ENCODE results near the gene SAFB2. TPM values are rescaled to one million over a fixed set of nuclear protein-coding genes. Genes with fewer than 3 reads are reported as not detected.

SAFB2 gene
- total RNA-seq, 4 donors from 2014 or later: 59.5 to 200 (median 121) TPM

DNA sequence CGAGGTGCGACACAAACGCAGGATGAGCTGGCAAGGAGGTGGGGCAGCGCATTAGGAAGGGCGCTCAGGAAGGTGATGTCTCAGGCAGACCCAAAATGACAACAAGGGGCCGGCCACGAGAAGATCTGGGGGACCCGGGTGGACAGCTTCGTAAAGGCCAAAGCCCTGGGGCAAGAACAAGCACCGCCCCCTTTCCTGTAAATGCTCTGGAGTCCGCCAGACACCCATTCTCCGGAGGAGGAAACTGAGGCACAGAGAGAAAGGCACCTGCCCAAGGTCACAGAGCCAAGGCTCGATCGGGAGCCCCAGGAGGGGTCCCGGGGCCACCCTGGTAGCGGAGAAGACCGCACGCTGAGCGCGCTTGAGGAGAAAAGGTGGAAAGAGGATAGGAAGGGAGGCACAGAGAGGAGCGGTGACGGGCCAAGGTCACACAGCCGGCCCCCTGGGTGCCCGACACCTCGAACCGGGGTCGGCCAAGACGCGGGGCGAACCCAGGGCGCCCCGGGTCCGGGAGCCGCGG is 571 bp downstream of the SAFB2 start:
- Histone ChIP-seq H3K4me3 (peak overlapping the region; percentile 78 to 99 (median 84)), H3K27ac (peak overlapping the region; percentile 91 to 98 (median 96)), H3K4me1 (peaks cover 0 to 48% (median 25%) of the 10 kb centered on the region in 4 donors), H3K9me3 (no peaks in the 10 kb centered on the region), H3K27me3 (no peaks in the 10 kb centered on the region), H3K36me3 (peaks cover 0 to 48% (median 0%) of the 10 kb centered on the region in 3 donors)
- TF ChIP-seq POLR2A (IDR thresholded peaks at IDR 0.05): no peak
- TF ChIP-seq, protein P1, sequence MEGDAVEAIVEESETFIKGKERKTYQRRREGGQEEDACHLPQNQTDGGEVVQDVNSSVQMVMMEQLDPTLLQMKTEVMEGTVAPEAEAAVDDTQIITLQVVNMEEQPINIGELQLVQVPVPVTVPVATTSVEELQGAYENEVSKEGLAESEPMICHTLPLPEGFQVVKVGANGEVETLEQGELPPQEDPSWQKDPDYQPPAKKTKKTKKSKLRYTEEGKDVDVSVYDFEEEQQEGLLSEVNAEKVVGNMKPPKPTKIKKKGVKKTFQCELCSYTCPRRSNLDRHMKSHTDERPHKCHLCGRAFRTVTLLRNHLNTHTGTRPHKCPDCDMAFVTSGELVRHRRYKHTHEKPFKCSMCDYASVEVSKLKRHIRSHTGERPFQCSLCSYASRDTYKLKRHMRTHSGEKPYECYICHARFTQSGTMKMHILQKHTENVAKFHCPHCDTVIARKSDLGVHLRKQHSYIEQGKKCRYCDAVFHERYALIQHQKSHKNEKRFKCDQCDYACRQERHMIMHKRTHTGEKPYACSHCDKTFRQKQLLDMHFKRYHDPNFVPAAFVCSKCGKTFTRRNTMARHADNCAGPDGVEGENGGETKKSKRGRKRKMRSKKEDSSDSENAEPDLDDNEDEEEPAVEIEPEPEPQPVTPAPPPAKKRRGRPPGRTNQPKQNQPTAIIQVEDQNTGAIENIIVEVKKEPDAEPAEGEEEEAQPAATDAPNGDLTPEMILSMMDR (IDR thresholded peaks at IDR 0.05): no peak
- DNase-seq: peak in 1 of 3 donors; percentile 56

DNA sequence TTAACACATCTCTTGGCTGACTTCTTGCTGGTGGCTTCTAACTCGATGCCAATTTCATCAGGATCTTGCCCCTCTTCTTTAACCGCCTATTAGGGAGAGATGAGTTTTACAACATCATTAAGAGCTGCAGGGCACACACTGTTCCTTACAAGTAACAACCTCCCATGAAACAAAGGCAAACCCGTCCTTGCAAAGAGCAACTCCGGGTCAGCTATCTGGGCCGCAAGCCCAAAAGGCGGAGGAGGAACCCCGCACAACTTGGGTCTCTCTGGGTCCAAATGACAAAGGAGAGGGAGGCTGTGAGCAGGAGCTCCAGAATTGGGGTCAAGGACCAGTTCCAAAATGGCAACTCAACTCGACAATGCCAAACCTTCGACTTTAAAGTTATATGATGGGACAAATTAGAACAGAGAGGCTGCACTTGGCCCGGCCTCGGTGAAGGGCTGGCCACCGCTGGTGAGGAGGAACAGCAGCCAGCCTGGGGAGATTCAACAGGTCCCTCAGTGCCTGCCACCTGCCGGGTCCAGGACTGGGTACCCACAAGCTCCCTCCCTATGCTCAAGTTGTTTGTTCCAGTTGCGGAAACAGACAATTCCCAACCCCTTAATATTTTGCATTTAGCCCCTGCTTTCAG is 1.1 kb downstream of the SAFB2 start:
- Histone ChIP-seq H3K27ac (peak overlapping the region; percentile 91 to 98 (median 96)), H3K9me3 (no peaks in the 10 kb centered on the region), H3K4me3 (peak overlapping the region; percentile 78 to 99 (median 84)), H3K4me1 (peaks cover 0 to 42% (median 25%) of the 10 kb centered on the region in 4 donors), H3K27me3 (no peaks in the 10 kb centered on the region), H3K36me3 (peaks cover 0 to 46% (median 0%) of the 10 kb centered on the region in 3 donors)
- no peak for TF ChIP-seq POLR2A (IDR thresholded peaks at IDR 0.05)
- TF ChIP-seq, protein P1 (IDR thresholded peaks at IDR 0.05): no peak
- peak in 2 of 3 donors; percentile 48 to 55 for DNase-seq

DNA sequence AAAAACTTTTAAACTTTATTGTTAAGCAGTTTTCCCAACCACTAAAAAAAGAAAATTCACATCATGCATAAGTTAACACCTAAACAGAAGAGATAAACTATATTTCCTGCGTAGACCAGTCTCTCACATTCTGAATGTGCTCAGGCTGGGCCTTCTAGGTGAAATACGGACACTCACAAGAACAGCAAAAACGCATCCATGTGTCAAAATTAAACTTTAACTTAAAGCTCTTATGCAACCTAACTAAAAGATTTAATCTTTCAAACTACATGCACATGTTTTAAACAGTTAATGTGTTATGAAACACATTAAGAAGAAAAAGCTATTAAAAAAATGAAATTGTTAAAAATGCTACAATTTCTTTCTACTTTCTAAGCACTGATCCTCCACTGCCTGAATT is 2.6 kb downstream of the SAFB2 start:
- H3K36me3 ChIP-seq: peaks cover 0 to 45% (median 0%) of the 10 kb centered on the region in 3 donors
- no peak for DNase-seq
- H3K4me3 ChIP-seq: no peak overlapping the region
- no peak overlapping the region for H3K27ac ChIP-seq
- TF ChIP-seq, protein P1 (IDR thresholded peaks at IDR 0.05): no peak
- TF ChIP-seq POLR2A (IDR thresholded peaks at IDR 0.05): no peak
- H3K9me3 ChIP-seq: no peaks in the 10 kb centered on the region
- H3K4me1 ChIP-seq: peaks cover 0 to 28% (median 14%) of the 10 kb centered on the region in 4 donors
- H3K27me3 ChIP-seq: no peaks in the 10 kb centered on the region

DNA sequence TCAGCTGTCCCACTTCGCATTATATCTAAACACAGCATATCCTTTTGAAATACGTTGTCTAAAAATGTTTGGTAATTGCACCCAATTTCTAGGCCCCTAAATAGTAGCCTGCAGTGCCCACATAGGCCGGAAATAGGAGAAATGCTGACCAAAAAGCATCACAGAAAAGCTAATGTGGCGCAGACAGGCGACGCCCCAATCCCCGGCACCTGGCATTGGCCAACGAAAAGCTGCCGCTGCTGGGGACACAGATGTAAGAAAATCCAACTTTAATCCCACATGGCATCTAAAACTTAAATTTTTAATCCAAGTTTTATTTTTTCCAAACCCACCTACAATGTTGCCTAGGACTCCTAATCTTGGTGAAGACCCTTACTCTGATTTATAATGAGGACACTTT is 4.0 kb downstream of the SAFB2 start:
- peaks cover 0 to 23% (median 10%) of the 10 kb centered on the region in 4 donors for H3K4me1 ChIP-seq
- no peaks in the 10 kb centered on the region for H3K27me3 ChIP-seq
- no peak overlapping the region for H3K4me3 ChIP-seq
- TF ChIP-seq, protein P1 (IDR thresholded peaks at IDR 0.05): no peak
- TF ChIP-seq POLR2A (IDR thresholded peaks at IDR 0.05): no peak
- H3K9me3 ChIP-seq: no peaks in the 10 kb centered on the region
- DNase-seq: no peak
- peaks cover 0 to 59% (median 6%) of the 10 kb centered on the region in 3 donors for H3K36me3 ChIP-seq
- no peak overlapping the region for H3K27ac ChIP-seq

DNA sequence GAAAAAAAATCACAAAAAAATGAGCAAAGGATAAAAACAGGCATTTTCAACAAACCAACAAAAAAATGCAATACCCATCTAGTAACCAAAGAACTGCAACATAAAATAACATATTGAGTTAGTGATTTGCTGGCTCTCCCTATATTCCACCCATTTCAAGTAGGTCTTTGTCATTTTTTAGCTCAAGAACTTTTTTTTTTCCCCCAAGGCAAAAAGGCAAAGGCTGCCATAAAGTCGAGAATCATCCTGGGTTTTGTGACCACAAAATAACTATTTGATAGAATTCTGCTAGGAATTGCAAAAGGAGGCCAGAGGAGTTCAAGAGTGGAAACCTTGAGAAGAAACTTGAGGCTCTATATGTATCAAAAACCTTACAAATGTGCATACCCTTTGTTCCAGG is 5.5 kb downstream of the SAFB2 start:
- Histone ChIP-seq H3K9me3 (no peaks in the 10 kb centered on the region), H3K27ac (no peak overlapping the region), H3K4me1 (peaks cover 0 to 23% (median 10%) of the 10 kb centered on the region in 4 donors), H3K4me3 (no peak overlapping the region), H3K27me3 (no peaks in the 10 kb centered on the region), H3K36me3 (peaks cover 0 to 74% (median 6%) of the 10 kb centered on the region in 3 donors)
- DNase-seq: no peak
- TF ChIP-seq POLR2A (IDR thresholded peaks at IDR 0.05): no peak
- TF ChIP-seq, protein P1 (IDR thresholded peaks at IDR 0.05): no peak
